ENCODE measurements around the gene ZNF853.

- TF ChIP-seq CTCF (conservative IDR thresholded peaks at IDR 0.05) (no peak), EZH2 (IDR thresholded peaks at IDR 0.05; ENCODE audit: low read depth) (no peak)
Observed at GRCh38 chr7:6615723-6616555, 529 bp downstream of the ZNF853 start.
